Epidermal melanocyte (primary cell): ENCODE results near the gene ZNF683.
"Not testable (repeated sequence)": the region's sequence is repeated elsewhere in the genome, so short reads cannot be mapped to it uniquely, and the experiment has no call there.

Experiments used
- DNase-seq: peaks from one replicate; pipeline ENCODE4 v3.0.0; 2011; ENCODE audit warnings: low spot score; ENCODE audit not compliant: insufficient read length

Gene ZNF683

DNA sequence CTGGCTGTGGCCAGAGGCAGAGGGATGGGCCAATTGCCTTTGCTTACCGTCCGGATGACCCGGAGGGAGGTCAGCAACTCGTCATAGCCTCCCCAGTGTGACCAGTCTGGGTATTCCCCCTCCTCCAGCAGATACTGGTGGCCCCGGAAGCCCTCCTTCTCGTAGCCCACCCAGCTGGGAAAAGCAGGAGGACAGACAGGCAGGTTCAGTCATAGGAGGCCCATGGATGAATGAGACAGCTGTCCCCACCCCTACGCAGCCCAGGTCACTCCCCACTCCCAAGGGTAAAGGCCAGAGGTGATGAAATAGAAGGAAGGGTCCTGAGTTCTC lies 35.4 kb downstream of the ZNF683 start:
- DNase-seq: no peak

DNA sequence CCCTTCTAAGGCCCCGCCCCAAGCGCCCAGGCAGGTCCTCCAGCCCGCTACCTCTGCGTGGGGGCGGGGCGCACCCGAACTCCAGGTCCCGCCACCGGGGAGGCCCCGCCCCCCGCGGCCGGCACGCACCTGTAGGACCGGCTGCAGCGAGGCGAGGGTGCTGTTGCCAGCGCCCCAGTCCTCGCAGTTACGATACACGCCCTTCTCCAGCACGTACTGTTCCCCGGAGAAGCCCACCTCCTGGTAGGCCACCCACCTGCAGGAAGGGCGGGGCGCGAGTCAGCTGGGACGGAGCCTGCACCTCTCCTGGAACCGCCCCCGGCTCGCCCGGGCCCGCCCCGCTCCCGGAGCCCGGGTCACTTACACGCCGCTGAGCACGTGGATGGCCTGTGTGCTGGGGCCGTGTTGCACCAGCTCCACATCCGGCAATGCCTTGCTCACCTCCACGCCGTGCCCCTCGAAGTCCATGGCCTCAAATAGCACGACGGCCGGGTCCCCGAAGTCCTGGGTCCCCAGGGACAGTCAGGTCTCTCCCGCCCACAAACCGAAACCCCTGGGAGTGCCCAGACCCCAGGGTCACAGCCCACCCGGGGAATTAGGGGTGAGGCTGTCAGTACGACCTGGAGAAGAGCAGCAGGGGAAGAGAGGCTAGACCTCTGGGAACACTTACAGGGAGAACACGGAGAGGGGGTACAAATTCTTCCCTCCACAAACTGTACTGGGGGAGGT lies 35.9 kb downstream of the ZNF683 start:
- DNase-seq: no peak

DNA sequence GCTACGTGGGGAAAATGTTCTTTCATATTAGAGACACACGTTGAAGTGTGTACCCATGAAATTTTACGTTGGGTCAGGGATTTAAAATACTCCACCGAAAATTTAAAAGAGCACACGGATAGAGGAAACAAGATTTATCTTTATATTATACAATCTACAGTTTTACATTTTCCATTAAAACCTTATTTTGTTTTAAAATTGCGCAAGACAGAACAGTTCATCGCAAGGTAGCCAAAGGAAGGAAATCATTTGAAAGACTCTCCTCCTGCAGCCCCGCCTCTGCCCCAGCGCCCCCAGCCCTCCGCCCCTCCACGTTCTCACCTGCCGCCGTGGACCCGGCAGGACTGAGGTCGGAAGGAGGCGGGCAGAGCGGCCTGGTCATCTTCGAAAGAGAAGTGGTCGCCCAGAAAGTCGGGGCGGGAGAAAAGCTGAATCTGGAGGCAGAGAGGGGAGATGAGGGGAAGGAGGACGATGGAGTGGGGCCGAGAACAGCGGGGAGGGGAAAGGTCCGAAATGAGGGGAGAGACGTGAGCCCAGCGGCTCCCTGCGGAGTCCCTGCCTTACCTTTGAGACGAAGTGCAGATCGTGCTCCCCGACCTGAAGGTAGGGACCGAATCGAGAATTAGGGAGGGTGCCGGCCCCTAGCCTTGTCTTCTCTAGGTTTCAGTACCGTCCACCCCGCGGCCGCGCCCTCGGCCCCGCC lies 36.6 kb downstream of the ZNF683 start:
- no peak for DNase-seq

DNA sequence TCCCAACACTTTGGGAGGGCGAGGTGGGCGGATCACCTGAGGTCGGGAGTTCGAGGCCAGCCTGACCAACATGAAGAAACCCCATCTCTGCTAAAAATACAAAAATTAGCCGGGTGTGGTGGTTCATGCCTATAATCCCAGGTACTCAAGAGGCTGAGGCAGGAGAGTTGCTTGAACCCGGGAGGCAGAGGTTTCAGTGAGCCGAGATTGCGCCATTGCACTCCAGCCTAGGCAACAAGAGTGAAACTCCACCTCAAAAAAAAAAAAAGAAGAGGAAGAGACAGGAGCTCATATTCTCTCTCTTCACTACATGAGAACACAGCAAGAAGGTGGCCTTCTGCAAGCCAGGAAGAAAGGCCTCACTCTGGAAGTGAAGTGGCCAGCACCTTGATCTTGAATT lies 39.2 kb downstream of the ZNF683 start:
- not testable (repeated sequence) for DNase-seq

DNA sequence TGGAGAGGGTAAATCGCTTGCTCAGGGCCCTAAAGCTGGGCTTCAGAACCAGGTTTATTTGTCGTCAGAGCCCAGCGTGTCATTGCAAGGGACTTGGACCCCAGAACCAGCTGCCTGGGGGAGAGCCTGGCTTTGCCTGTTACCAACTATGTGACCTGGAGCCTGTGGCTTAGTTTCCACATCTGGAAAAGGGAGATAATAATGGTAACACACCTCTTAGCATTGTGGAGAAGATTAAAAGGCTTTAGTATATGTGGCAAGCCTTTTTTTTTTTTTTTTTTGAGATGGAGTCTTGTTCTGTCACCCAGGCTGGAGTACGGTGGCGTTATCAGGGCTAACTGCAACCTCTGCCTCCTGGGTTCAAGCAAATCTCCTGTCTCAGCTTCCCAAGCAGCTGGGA lies 42.3 kb downstream of the ZNF683 start:
- DNase-seq: no peak

DNA sequence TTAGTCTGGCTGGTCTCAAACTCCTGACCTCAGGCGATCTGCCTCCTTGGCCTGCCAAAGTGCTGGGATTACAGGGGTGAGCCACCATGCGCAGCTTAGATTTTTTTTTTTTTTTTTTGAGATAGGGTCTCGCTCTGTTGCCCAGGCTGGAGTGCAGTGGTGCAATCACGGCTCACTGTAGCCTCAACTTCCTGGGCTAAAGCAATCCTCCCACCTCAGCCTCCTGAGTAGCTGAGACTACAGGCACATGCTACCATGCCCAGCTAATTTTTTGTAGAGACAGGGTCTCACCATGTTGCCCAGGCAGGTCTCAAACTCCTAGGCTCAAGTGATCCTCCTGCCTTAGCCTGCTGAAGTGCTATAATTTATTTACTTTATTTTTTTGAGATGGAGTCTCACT lies 43.2 kb downstream of the ZNF683 start:
- not testable (repeated sequence) for DNase-seq

DNA sequence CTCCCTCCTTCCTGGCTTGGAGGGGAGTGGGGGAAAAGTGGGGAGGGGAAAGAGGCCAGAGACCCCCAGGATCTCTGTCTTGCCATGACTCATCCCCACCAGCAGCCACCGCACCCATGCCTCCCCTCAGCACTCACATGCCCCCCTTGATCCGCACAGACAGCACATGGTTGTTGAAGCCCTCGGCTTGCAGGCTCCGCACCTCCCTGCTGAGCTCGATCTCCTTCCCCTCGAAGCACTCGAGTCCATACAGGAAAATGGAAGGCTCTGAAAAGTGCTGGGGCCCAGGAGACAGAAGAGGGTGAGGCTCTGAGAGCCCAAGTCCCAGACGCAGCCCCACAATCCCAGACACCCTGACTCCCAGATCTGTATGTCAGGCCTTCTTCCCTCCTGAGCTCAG lies 44.0 kb downstream of the ZNF683 start:
- DNase-seq: no peak

DNA sequence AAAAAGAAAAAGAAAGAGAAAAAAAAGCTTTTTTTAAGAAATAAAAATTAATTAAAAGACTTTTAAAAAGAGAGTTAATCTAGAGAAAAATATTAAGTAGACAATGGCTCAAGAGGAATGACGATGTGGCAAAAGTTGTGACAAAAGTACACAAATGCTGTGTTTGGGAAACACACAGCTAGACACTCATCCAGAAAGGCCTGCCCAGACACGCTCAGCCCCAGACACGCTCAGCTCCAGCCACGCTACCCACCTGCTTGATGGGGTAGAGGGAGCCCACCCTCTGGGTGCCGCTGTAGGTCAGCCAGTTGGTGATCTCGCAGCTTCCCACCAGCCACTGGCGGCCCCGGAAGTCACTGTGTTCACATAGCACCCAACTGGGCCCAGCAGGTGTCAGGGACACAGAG lies 44.6 kb downstream of the ZNF683 start:
- DNase-seq: no peak

DNA sequence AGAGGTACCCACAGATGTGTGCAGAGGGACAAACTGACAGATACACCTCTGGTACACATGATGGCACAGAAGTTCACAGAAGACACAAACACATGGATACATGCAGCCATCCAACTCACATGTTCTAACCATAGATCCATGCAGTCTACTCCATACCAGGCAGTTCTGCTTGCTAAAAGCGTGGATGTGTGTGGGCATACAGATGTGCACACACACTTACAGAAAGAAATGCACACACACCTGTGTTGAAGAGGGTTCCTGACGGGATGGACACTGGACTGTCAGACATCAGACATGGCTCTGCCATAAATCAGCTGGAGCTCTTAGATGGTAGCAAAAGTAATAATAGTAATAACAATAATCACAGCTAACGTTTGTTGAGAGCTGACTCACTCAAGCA lies 48.0 kb downstream of the ZNF683 start:
- DNase-seq: no peak

DNA sequence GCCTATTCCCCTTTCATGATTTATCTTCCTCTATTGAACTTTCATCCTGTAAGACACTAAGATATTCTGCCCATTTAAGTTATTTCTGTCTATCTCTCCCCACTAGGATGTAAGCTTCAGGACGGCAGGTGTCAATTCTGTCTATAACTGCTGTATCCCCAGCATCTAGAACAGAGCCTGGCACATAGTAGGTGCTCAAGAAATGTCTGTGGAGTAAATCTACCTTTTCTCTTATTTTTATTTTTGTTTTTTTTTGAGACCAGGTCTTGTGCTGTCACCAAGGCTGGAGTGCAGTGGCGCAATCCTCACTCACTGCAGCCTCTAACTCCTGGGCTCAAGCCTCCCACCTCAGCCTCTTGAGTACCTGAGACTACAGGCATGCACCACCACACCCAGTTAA lies 49.2 kb downstream of the ZNF683 start:
- DNase-seq: no peak

DNA sequence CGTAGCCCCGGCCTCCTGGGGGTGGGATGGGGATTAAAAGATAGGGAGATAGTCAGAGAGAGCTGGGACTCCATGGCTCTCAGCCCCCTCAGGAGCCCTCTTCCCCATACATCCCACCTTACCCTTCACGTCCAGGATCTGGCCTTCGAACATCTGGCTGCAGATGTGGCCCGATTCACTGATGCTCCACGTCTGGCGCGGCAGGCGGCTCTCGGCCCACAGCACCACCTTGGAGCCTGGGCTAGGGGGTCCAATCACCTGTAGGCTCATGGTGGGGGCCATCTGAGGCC lies 50.6 kb downstream of the ZNF683 start:
- DNase-seq: no peak

DNA sequence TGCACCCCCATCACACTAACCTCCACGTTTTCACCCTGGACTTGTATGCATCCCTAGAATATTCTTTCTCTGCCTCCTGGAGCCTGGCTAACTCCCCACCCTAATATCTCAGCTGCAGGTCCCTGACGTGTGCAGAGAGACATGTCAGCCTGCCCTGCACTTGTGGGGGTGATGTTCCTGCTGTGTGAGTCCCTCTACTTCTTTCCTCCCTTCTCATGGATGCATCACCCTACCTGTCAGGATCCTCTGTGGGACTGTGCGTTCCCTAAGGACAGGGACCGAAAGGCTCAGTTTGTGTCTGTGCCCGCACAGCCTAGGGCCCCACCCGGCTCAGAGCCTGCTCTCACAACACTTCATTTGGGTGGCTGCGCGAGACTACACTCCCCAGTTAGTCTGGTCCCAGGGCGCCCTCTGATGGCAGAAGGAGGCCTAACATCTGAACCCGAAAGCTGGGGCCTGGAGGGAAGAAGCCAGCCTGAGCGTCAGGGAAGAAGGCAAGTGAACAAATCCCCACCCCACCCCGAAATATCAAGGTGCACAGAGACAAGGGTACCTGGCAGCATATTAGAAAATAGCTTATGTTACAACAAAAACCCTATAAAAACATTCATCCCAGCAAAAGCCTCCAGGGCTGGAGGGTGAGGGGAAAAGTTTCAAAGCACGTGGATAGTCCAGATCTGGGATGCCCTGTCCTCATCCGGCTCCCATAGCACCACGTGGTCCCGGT lies 51.1 kb downstream of the ZNF683 start:
- DNase-seq: peak; percentile 91

DNA sequence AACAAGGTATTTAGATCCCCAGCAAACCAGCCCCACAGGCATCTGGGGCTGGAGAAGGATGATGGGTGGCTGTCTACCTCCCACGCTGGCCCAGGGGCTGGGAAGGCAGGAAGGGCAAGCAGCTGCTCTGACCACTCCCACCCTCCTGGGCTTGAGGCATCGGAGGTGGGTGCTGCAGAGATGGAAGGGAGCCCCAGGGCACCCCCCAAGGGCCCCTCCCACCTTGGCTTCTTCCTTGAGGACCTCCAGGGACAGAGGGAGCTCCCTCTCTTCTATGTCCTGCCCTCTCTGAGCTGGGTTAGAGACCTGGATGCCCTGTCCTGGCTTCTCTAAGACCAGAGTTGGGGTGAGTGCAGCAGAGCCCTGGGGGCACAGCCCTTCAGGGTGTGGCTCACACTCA lies 51.7 kb downstream of the ZNF683 start:
- DNase-seq: no peak

DNA sequence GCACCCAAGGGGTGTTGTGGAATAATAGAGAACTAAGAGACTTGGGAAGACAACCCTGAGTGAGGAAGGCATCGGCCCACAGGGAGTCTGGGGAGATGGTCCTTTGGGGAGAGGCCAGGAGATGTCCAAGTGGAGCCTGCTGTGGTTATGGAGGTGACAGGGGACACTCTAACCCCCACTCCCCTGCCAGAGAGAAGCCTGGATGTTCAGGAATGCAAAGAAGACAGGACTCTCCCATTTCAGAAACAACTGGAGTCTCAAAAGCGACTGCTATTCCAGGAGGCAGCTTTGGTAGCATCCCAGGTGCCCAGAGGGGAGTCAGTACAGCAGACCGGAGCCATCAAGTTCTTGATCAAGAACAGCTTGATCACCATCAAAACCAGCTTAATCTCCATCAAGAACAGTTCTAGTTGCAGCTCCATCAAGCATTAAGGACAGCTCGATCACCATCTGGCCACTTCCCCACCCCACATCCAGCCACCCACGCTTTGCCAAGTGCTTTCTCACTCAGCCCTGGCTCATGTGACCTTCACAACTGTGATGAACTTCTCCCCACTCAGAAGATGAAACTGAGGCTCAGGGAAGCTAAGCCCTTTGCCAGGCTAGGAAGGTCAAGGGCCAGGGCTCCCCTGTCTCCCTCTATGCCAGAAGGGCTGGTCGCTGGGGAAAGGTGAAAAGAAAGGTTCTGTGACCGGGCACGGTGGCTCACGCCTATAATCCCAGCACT lies 54.0 kb downstream of the ZNF683 start:
- no peak for DNase-seq

DNA sequence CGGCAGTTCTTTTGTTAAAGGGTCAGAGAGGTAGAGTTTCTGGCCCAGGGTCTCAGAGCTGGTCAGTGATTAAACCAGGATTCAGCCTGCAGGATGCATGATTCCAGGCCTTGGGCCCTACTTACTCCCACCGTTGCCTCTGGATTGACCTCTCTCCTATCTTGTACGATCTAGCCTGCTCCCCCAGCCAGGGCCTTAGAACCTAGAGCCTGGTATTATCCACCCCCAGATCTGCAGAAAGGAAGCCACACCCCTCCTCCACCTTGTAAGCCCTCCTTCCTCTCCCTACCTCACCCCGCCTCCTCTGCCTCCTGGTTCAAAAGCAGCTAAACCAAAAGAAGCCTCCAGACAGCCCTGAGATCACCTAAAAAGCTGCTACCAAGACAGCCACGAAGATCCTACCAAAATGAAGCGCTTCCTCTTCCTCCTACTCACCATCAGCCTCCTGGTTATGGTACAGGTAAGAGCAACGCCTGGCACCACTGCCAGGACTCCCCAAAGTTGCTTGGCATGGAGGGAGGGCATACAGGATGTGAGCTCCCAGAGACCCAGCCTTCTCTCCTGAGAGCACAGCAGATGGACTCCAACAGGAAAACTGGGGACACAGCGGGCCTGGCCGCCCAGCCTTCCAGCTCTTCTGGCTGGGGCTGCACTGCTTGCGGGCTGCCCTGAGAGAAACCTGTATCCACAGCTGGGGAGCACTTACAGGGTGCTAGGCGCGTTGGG lies 54.8 kb downstream of the ZNF683 start, which contains the start of gene CD52:
TSS of gene CD52 (plus strand) at position 347 of the 726 bp plus-strand sequence. CDS start at position 407, 60 bp downstream.
- DNase-seq: no peak

DNA sequence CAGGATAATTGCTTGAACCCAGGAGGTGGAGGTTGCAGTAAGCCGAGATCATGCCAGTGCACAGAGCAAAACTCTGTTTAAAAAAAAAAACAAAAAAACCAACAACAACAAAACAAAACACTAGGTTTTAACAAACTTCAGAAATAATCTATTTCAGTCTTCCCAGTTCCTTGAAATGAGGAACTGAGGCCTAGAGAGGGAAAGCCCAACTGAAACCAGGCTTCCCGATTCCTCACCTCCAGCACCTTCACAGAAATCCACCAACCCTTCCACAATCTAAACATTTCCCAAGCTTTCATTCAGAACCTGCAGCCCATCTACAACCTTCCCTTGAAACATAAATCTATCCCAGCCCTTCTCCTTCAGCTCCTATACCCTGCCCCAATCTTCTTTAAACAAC lies 55.4 kb downstream of the ZNF683 start:
- no peak for DNase-seq

DNA sequence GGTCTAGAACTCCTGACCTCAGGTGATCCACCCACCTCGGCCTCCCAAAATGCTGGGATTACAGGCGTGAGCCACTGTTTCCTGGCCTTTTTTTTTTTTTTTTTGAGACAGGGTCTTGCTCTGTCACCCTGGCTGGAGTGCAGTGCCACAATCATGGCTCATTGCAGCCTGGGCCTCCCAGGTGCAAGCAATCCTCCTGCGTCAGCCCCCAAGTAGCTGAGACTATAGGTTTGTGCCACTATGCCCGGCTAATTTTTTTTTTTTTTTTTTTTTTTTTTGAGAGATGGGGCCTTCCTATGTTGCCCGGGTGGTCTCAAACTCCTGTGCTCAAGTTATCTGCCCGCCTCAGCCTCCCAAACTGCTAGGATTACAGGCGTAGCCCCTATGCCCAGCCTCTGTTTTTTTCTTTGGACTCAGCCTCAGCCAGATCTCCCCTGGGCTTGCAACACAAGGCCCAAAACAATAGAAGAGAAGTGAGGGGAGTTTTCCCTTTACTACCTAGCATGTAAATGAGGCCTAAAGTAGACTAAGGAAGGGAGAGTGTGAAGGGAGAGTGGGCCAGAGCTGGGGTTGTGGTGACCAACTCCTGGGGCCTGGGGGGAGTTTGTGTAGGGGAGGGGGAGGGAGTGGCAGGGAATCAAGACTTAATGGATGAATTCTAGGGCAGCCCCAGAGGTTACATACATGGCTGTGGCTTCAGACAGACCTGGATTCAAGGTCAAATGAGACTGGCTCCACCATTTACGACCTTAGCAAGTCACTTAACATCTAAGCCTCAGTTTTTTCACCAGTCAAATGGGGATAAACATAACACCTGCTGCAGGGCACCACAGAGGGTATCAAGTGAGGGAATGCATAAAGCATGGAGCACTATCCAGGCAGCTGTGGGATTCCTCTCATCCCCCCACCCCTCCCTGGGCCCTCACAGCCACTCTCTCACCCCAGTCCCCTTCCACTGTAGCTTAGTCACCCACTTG lies 56.4 kb downstream of the ZNF683 start:
- DNase-seq: no peak

DNA sequence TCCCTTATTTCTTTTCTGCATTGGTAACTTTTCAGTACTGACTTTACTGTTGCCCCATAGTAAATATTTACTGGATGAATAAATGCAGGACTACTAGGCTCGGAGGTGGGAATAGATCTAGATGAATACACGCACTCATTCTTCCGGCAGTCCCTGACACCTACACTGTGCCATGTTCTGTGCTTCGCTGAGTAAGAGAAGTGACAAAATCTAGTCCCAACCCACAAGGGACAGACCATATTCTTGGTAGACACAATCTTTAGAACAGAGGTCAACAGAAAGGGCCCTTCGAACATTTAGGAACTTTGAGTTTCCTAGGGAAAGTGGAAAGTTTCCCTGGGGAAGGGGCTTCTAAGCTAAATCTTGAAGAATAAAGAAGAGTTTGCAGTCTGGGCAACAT lies 58.0 kb downstream of the ZNF683 start:
- no peak for DNase-seq
